ENCODE results near the gene ZNF324B. TPM values are rescaled to one million over a fixed set of nuclear protein-coding genes. Genes with fewer than 3 reads are reported as not detected.

Gene ZNF324B
- total and polyA plus RNA-seq, 2 of the 8 experiments (the other 6 are each of a cell fraction or from before 2014, with no cell fraction given) = 2.9 to 6.0 TPM

DNA sequence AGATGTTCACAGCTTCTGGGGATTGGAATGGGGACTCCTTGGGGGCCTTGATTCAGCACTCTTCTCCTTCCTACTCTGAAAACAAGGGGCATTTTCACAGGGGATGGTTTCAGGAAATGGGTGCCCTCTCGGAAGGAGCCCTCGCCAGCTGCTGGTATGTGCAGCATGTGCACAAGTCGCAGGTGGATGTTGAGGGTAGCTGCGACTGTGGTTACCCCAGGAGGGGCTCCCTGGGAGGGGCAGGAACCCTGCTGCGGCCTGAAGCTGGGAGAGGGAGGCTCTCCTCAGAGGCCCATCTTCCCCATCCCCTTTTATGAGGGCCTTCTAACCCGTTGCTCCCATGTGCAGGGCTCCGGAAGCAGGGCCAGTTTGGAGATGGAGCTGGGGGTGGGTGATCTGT lies 30.9 kb downstream of the ZNF324B start:
- H3K9me3 ChIP-seq (ENCODE audit: insufficient read depth in 2 of 2, low read depth in 1 of 2, low read length in 1 of 2) = no peaks in the 10 kb centered on the region
- FAIRE-seq = no peak

More for the DNA sequence above, 30.9 kb downstream of the ZNF324B start:
- H4K20me1 ChIP-seq (replicated peaks in 1 of 2; ENCODE audit: control insufficient read depth in 1 of 2, insufficient read depth in 2 of 2, low read length in 2 of 2) = no peaks in the 10 kb centered on the region
- H4K8ac ChIP-seq (ENCODE audit: extremely low read depth, insufficient read depth, low read length) = no peak overlapping the region
- no peak overlapping the region for H2BK5ac ChIP-seq (ENCODE audit: low read depth, low read length)
- H3K27me3 ChIP-seq (replicated peaks in 1 of 4; ENCODE audit: control insufficient read depth in 3 of 4, extremely low read depth in 1 of 4, insufficient read depth in 3 of 4, low read length in 3 of 4) = no peaks in the 10 kb centered on the region
- no peak overlapping the region for H3K4me2 ChIP-seq (ENCODE audit: insufficient read depth in 1 of 2, low read depth in 2 of 2, low read length in 2 of 2)
- WGBS, 2 experiments (ENCODE audit: extremely low coverage in 1 of 2, insufficient coverage in 1 of 2, insufficient read length in 1 of 2, insufficient replicate concordance in 2 of 2, low coverage in 1 of 2, low lambda C conversion rate in 2 of 2, missing lambda C conversion rate in 1 of 2) = 85% methylated on average over 6 of the region's 7 CpGs; no CpG with 5 or more reads in 1 of the 2 experiments
- H3K23me2 ChIP-seq (ENCODE audit: low read depth, low read length) = no peaks in the 10 kb centered on the region
- peaks cover 0 to 2% (median 0%) of the 10 kb centered on the region in 4 experiments; a peak in 2 of 8 replicates for H3K36me3 ChIP-seq (ENCODE audit: control insufficient read depth in 2 of 4, insufficient read depth in 4 of 4, low read length in 3 of 4)
- H3K4me1 ChIP-seq (replicated peaks in 1 of 4; ENCODE audit: control insufficient read depth in 3 of 4, insufficient read depth in 4 of 4, low read length in 3 of 4) = no peaks in the 10 kb centered on the region
- H3K4me3 ChIP-seq (ENCODE audit: extremely low read depth in 1 of 4, insufficient read depth in 2 of 4, low read depth in 3 of 4, low read length in 4 of 4) = no peak overlapping the region
- H4K5ac ChIP-seq (ENCODE audit: insufficient read length, low read depth, low read length) = no peak overlapping the region
- POLR2A ChIA-PET (ENCODE audit: partially characterized antibody) = interaction anchor here (1.6 to 2.3 kb wide), 2 partner anchors 37 to 153 kb away, joined by 3 to 6 read pairs; partner anchors contain the start of gene ZBTB45
- no peak overlapping the region for H3K56ac ChIP-seq (replicated peaks; ENCODE audit: insufficient read length, low read depth, low read length)
- no peak overlapping the region for H2AFZ ChIP-seq (ENCODE audit: low read length)
- no peak overlapping the region for H3K27ac ChIP-seq (ENCODE audit: low read depth, low read length)
- H3K18ac ChIP-seq (ENCODE audit: extremely low read depth, low read length) = no peak overlapping the region
- no peak overlapping the region for H3K23ac ChIP-seq (ENCODE audit: insufficient read length)
- no peaks in the 10 kb centered on the region for H3K79me2 ChIP-seq (ENCODE audit: control insufficient read depth in 1 of 2, insufficient read depth in 2 of 2, low read length in 2 of 2)
- H2BK15ac ChIP-seq (ENCODE audit: low read length) = no peak overlapping the region
- no peak overlapping the region for H2BK120ac ChIP-seq (replicated peaks; ENCODE audit: low read depth, low read length)
- H2AK5ac ChIP-seq (ENCODE audit: low read depth, low read length) = no peak overlapping the region
- H2BK20ac ChIP-seq (ENCODE audit: low read length) = no peak overlapping the region
- no peak overlapping the region for H3K14ac ChIP-seq (ENCODE audit: insufficient read length)
- no peak for DNase-seq (ENCODE audit: low read depth in 1 of 2, low spot score in 2 of 2)
- CTCF ChIA-PET (ENCODE audit: partially characterized antibody) = interaction anchor here (3.2 to 3.8 kb wide), 2 partner anchors 13 to 37 kb away, joined by 8 to 12 read pairs; partner anchors contain the start of gene ZBTB45
- no peak overlapping the region for H3K4ac ChIP-seq (replicated peaks; ENCODE audit: insufficient read length, low read depth, low read length)
- no peak overlapping the region for H2BK12ac ChIP-seq (ENCODE audit: low read depth, low read length)
- H3K79me1 ChIP-seq (ENCODE audit: low read depth, low read length) = no peaks in the 10 kb centered on the region
- no peak overlapping the region for H4K91ac ChIP-seq (replicated peaks; ENCODE audit: insufficient read length, low read length)
- H3K9ac ChIP-seq (replicated peaks in 1 of 4; ENCODE audit: extremely low read depth in 1 of 4, low read depth in 3 of 4, low read length in 3 of 4) = no peak overlapping the region
- TF ChIP-seq TEAD4 (IDR thresholded peaks at IDR 0.05; ENCODE audit: low read depth, low read length) = no peak
- TF ChIP-seq ZNF274 (IDR thresholded peaks at IDR 0.05; ENCODE audit: borderline replicate concordance, extremely low read depth, low read length) = no peak
- no peak for TF ChIP-seq EP300 (IDR thresholded peaks at IDR 0.05; ENCODE audit: borderline replicate concordance in 1 of 2, low read depth in 2 of 2, low read length in 2 of 2)
- no peak for TF ChIP-seq TCF12 (IDR thresholded peaks at IDR 0.05; ENCODE audit: low read depth, low read length)
- no peak for TF ChIP-seq BRCA1 (IDR thresholded peaks at IDR 0.05; ENCODE audit: low read depth, low read length)
- TF ChIP-seq CEBPB (IDR thresholded peaks at IDR 0.05; ENCODE audit: low read depth, low read length) = no peak
- TF ChIP-seq NRF1 (IDR thresholded peaks at IDR 0.05; ENCODE audit: low read depth, low read length) = no peak

Data from H1 (cell line).